ENCODE measurements around the gene INPP5F. TPM values are rescaled to one million over a fixed set of nuclear protein-coding genes. Genes with fewer than 3 reads are reported as not detected.

The INPP5F gene
- total RNA-seq, 1 experiment from 2014 or later = 26.4 TPM

- H3K27me3 ChIP-seq (replicated peaks; ENCODE audit: control insufficient read depth, insufficient read depth, low read length) = no peaks in the 10 kb centered on the region
- H3K4me3 ChIP-seq (ENCODE audit: low read depth, low read length) = no peak overlapping the region
- no peak for TF ChIP-seq CTCF (IDR thresholded peaks at IDR 0.05; ENCODE audit: insufficient read depth in 1 of 2, low read depth in 1 of 2, low read length in 1 of 2, severe bottlenecking in 1 of 2, unreplicated experiment in 1 of 2)
- H3K4me3 Mint-ChIP-seq (ENCODE audit: unreplicated experiment) = no peak overlapping the region
- no peaks in the 10 kb centered on the region for H3K9me3 Mint-ChIP-seq (ENCODE audit: unreplicated experiment)
- CTCF ChIA-PET = interaction anchor here (1.0 kb wide), 1 partner anchor 53 kb away, joined by 4 read pairs; no protein-coding TSS in a partner anchor
- H3K4me1 Mint-ChIP-seq (ENCODE audit: low read depth, unreplicated experiment) = no peaks in the 10 kb centered on the region
- H3K27ac Mint-ChIP-seq (ENCODE audit: unreplicated experiment) = no peak overlapping the region
- POLR2A ChIA-PET = interaction anchor here (0.5 kb wide), 2 partner anchors 68 to 787 kb away, joined by 3 to 5 read pairs; no protein-coding TSS in a partner anchor
- H3K27me3 Mint-ChIP-seq (ENCODE audit: insufficient read depth, unreplicated experiment) = no peaks in the 10 kb centered on the region
- peaks cover 41% of the 10 kb centered on the region for H3K36me3 Mint-ChIP-seq (ENCODE audit: insufficient read depth, unreplicated experiment)
- no TSS peak for BruUV-seq (replicated peaks)
- no peaks in the 10 kb centered on the region; the same call in 1 of the 2 replicates for H3K4me1 ChIP-seq
- no peak for DNase-seq
- intact Hi-C loops (cut with micrococcal nuclease; ENCODE audit: unreplicated experiment) = no loop called here
- H3K36me3 ChIP-seq (ENCODE audit: control insufficient read depth, insufficient read depth, low read length) = no peaks in the 10 kb centered on the region
- H3K9me3 ChIP-seq = no peaks in the 10 kb centered on the region
These were observed 77.4 kb downstream of the INPP5F start for GRCh38 chr10:119803264-119803663.

- no peak overlapping the region for H3K4me3 Mint-ChIP-seq (ENCODE audit: unreplicated experiment)
- POLR2A ChIA-PET = no interaction called here
- H3K27me3 Mint-ChIP-seq (ENCODE audit: insufficient read depth, unreplicated experiment) = no peaks in the 10 kb centered on the region
- DNase-seq = no peak
- CTCF ChIA-PET = no interaction called here
- TF ChIP-seq CTCF (IDR thresholded peaks at IDR 0.05; ENCODE audit: insufficient read depth in 1 of 2, low read depth in 1 of 2, low read length in 1 of 2, severe bottlenecking in 1 of 2, unreplicated experiment in 1 of 2) = no peak
- Histone ChIP-seq H3K4me1 (no peaks in the 10 kb centered on the region; the same call in 1 of the 2 replicates), H3K4me3 (ENCODE audit: low read depth, low read length) (no peak overlapping the region), H3K27me3 (replicated peaks; ENCODE audit: control insufficient read depth, insufficient read depth, low read length) (no peaks in the 10 kb centered on the region), H3K9me3 (no peaks in the 10 kb centered on the region), H3K36me3 (ENCODE audit: control insufficient read depth, insufficient read depth, low read length) (no peaks in the 10 kb centered on the region)
- no peaks in the 10 kb centered on the region for H3K4me1 Mint-ChIP-seq (ENCODE audit: low read depth, unreplicated experiment)
- no peak overlapping the region for H3K27ac Mint-ChIP-seq (ENCODE audit: unreplicated experiment)
- peaks cover 29% of the 10 kb centered on the region for H3K36me3 Mint-ChIP-seq (ENCODE audit: insufficient read depth, unreplicated experiment)
- BruUV-seq (replicated peaks) = no TSS peak
- intact Hi-C loops (cut with micrococcal nuclease; ENCODE audit: unreplicated experiment) = no loop called here
- no peaks in the 10 kb centered on the region for H3K9me3 Mint-ChIP-seq (ENCODE audit: unreplicated experiment)
These were observed 79.9 kb downstream of the INPP5F start for GRCh38 chr10:119805702-119806230.

GRCh38 chr10:119806334-119807130 is 80.7 kb downstream of the INPP5F start:
- Mint-ChIP-seq H3K36me3 (ENCODE audit: insufficient read depth, unreplicated experiment) (peaks cover 26% of the 10 kb centered on the region), H3K9me3 (ENCODE audit: unreplicated experiment) (no peaks in the 10 kb centered on the region), H3K27ac (ENCODE audit: unreplicated experiment) (no peak overlapping the region), H3K4me3 (ENCODE audit: unreplicated experiment) (no peak overlapping the region), H3K4me1 (ENCODE audit: low read depth, unreplicated experiment) (no peaks in the 10 kb centered on the region), H3K27me3 (ENCODE audit: insufficient read depth, unreplicated experiment) (no peaks in the 10 kb centered on the region)
- BruUV-seq (replicated peaks) = no TSS peak
- Histone ChIP-seq H3K4me1 (no peaks in the 10 kb centered on the region; the same call in 1 of the 2 replicates), H3K9me3 (no peaks in the 10 kb centered on the region), H3K27me3 (replicated peaks; ENCODE audit: control insufficient read depth, insufficient read depth, low read length) (no peaks in the 10 kb centered on the region), H3K36me3 (ENCODE audit: control insufficient read depth, insufficient read depth, low read length) (no peaks in the 10 kb centered on the region), H3K4me3 (ENCODE audit: low read depth, low read length) (no peak overlapping the region)
- intact Hi-C loops (cut with micrococcal nuclease; ENCODE audit: unreplicated experiment) = no loop called here
- ChIA-PET CTCF (no interaction called here), POLR2A (no interaction called here)
- no peak for DNase-seq
- no peak for TF ChIP-seq CTCF (IDR thresholded peaks at IDR 0.05; ENCODE audit: insufficient read depth in 1 of 2, low read depth in 1 of 2, low read length in 1 of 2, severe bottlenecking in 1 of 2, unreplicated experiment in 1 of 2)
